ENCODE data around the gene ADAT1.
A peak's percentile ranks its signal among the peaks of the same experiment; 100 is the strongest.
"Not testable (repeated sequence)": the region's sequence is repeated elsewhere in the genome, so short reads cannot be mapped to it uniquely, and the experiment has no call there.

The ADAT1 gene

DNA sequence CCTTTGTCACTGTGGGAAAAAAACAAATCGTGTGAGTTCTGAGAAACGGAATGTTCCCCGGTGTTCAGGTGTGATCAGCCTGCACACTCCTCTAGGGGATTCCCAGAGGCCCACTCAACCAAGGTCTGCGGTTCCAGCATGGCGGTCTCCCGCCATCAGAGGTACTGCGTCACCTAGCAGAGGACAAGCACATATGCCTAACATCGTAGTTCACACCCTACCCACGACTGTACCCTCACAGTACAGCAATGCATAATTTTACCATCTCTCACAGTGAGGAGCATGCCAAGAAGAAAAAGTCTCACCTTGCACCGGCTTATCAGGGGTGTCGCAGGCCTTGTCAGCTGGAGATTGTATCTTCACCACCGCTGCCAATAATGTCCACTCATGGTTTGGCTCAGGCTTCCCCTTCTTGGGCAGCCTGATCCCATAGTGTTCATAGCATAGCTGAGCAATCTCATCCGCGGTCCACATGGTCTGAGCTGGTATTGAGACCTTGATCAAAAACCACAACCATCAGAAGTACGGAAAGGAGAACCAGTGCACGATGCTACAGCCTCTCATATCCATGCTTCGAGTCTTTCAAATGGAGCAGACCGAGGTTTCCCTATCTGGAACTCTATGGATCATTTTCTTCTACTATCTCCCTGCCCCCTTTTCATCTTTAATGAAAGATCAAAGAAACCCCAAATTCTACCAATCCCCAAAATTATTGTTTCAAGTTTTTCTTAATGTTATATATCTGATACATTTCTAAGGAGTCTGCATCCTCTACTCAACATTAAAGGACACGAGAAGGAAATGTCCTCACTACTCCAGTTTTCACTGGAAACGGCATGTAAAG, 2.5 kb downstream of the ADAT1 start:
- DNase-seq (ENCODE audit: low read depth in 2 of 2, low spot score in 1 of 2): peak in 1 of 2 donors; percentile 44

- no peak for DNase-seq (ENCODE audit: low read depth in 2 of 2, low spot score in 1 of 2)
These were observed 4.3 kb downstream of the ADAT1 start for GRCh38 chr16:75618780-75619179.

GRCh38 chr16:75617121-75617520, 6.0 kb downstream of the ADAT1 start:
- DNase-seq (ENCODE audit: low read depth in 2 of 2, low spot score in 1 of 2): no peak

GRCh38 chr16:75616521-75617010, 6.5 kb downstream of the ADAT1 start:
- no peak for DNase-seq (ENCODE audit: low read depth in 2 of 2, low spot score in 1 of 2)

DNA sequence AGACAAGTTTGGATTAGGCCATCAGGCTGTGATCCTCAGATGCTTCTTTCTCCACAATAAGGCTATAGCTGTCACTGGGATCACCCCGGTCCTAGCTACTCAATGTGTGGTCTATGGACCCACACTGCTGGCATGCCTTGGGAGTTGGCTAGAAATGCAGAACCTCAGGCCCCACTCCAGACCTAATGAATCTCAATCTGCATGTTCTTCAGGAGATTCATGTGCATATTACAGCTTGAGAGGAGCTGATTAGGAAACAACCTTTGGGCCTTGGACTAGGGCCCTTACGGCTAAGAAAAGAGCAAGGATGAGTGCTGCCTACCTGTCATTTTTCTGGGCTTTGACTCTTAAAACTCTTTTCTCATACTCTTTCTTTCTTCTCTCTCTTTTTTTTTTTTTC, 7.5 kb downstream of the ADAT1 start:
- no peak for DNase-seq (ENCODE audit: low read depth in 2 of 2, low spot score in 1 of 2)

GRCh38 chr16:75614066-75614897, 8.8 kb downstream of the ADAT1 start:
- DNase-seq (ENCODE audit: low read depth in 2 of 2, low spot score in 1 of 2): no peak

DNA sequence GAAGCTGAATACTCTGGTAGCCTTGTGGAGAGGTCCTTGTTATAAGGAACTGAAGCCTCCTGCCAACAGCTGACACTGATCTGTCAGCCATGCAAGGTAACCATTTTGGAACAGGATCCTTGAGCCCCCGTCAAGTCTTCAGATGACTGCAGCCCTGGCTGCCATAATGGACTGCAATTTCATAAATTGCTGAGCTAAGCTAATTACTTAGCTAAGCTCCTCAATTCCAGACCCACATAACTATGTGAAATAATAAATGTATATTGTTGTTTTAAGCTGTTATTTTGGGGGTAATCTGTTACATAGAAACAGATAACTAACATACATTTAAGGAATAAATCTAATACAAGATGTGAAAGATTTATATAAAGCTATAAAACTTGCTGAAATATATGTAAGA, 16.6 kb downstream of the ADAT1 start:
- DNase-seq (ENCODE audit: low read depth in 2 of 2, low spot score in 1 of 2): no peak

DNA sequence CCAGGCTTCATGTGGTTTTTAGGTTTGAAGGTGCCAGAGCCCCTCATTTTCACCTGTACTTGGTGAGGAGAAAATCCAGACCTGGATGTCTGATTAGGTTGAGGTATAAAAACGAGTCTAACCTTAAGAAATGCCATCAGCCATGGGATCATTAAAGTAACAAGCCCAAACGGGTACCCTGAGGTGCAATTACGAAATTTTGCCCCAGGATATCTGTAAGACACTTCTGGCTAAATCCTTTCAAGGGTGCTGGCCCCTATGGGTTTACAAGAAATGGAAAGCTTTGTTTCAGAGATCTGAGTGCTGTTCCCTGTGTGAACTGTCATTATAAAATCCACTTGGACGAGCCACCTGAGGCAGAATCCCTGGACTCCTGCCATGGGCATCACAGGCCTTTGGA, 19.8 kb downstream of the ADAT1 start:
- DNase-seq (ENCODE audit: low read depth in 2 of 2, low spot score in 1 of 2): no peak

DNA sequence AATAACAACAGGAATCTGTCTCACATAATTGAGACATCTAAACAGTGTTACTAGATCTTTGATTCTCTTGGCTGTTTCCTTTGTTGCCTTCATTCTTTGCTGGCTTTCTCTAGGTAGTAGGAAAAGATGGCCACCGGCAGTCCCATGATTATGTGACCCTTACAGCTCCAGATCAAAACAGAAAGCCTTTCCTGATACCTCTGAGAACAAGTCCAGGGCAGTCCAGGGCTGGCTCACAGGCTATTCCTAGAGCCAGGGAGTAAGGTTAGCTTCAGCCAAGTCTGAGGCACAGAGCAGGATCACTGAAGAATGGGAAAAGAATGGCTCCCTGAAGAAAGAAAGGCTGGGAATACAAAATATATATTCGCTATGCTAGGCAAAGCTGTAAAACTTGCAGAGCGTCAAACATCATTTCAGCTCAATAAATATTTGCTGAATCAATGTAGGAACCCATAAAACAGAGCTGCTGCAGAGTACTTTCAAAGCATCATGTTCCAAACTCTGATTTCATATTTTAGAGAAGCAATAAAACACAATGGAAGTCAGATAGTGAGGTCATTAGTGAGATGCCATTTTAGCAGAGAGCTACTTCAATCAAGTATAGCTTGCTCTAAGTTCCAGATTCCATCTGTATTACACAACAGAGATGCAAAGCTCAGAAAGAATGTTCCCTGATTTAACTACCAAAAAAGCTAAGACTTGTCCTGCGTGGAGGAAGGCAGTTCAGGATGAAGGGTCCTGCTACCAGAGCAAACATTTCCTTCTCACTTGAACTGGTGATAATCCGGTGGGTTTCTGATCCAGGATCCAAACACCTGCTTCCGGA, 23.4 kb downstream of the ADAT1 start:
- no peak for DNase-seq (ENCODE audit: low read depth in 2 of 2, low spot score in 1 of 2)

DNA sequence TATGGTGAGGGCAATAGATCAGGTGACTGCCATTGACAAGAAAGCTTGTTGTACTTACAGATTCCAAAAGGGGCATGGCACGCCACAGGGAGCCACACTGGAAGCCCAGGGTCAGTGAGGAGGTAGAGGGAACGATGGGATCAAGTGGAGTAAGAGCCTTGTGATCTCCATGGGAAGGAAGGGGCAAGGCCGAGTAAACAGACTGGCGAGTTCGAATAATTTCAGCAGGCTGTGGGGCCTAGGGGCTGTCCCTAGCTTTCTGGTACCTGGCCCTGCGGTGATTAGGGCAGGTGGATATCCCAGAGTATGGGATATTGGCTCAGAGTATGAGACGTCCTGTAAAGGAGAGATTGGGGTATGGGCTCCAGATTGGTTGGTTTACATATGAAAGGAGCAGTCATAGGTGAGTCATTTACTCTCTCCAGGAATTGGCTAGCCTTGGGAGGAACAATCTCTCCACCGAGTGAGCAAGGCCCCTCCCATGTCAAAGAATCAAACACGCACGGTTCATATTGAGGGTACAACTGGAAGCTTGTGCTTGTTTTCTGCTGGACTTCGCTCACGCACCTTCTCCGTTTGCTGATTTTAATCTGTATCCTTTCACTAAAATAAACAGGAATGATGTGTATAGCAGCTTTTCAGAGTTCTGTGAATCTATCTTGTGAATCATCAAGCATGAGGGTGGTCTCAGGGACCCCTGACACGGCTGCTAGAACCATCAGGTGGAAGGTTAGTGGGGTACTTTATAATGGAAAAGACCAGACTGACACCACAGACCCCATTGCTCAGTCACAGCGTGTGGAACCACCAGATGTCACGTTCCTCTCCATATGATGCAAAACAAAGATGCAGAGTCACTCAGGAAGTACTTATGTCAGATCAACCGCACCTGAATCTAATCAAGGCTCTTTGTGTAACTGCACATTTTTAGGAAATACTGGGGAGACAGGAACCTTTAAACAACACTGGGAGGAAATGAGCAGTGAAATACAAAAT, 29.0 kb downstream of the ADAT1 start:
- DNase-seq (ENCODE audit: low read depth in 2 of 2, low spot score in 1 of 2): no peak

DNA sequence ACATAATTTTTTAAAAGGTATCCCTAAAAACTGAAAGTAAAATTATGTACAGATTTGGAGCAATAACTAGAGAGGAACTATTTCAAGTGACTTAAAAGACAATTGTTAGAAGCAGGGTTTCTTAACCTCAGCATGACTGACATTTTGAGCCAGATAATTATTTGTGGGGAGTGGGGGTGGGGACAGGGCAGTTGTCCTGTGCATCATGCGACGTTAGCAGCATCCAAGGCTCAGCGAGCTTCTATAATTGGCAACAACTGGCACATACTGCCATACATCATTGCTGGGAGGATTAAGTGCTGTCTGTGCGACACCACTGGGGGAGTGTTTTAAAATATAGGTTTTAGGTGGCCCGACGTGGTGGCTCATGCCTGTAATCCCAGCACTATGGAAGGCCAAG, 29.8 kb downstream of the ADAT1 start:
- DNase-seq (ENCODE audit: low read depth in 2 of 2, low spot score in 1 of 2): no peak

DNA sequence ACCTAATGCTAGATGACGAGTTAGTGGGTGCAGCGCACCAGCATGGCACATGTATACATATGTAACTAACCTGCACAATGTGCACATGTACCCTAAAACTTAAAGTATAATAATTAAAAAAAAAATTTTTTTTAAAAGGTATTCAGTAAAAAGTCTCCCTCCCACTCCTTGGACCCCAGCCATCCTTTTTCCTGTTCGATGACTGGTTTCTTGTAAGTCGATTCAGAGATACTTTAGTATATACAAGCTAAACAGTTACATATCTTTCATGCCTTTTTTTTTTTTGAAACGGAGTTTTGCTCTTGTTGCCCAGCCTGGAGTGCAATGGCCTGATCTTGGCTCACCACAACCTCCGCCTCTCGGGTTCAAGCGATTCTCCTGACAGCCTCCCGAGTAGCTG, 31.2 kb downstream of the ADAT1 start:
- DNase-seq (ENCODE audit: low read depth in 2 of 2, low spot score in 1 of 2): not testable (repeated sequence)

- DNase-seq (ENCODE audit: low read depth in 2 of 2, low spot score in 1 of 2): no peak
These were observed 31.9 kb downstream of the ADAT1 start for GRCh38 chr16:75590920-75591843.

- DNase-seq (ENCODE audit: low read depth in 2 of 2, low spot score in 1 of 2): no peak
These were observed 33.8 kb downstream of the ADAT1 start for GRCh38 chr16:75589306-75589705.

- DNase-seq (ENCODE audit: low read depth in 2 of 2, low spot score in 1 of 2): no peak
These were observed 34.4 kb downstream of the ADAT1 start for GRCh38 chr16:75588716-75589115.

DNA sequence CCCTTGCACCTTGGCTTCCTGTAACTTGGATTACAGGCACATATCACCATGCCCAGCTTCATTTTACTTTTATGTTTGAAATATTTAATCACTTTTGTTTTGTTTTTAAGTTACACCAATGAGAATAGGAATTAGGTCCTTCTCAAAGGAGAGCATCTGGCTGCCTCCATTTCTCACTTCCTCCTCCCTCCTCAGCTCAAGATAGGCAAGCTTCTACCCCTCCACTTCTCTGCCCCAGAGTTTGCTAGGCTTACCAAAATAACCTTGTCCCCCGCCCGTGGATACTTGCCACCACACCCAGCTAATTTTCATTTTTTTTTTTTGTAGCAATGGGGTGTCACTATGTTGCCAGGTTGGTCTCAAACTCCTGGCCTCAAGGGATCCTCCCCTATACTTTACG, 39.0 kb downstream of the ADAT1 start:
- DNase-seq (ENCODE audit: low read depth in 2 of 2, low spot score in 1 of 2): no peak

GRCh38 chr16:75579281-75579834, 43.7 kb downstream of the ADAT1 start:
- DNase-seq (ENCODE audit: low read depth in 2 of 2, low spot score in 1 of 2): no peak

DNA sequence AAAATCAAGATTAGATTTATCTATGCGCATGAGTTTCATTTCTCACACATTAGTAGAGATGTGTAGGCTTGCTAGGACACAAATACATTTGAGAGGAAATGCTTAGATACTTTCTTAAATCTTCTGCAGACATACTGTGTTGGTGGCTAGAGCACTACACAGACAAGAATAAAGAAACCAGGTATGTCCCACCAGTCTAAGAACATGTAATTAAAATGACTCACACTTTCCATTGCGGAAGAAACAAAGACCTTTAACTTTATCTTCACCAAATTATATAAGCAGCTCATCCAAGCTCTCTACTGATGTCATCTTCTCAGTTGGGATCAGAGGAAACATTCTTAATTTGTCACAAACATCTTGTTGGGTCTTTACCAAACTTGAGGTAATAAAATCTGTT, 44.4 kb downstream of the ADAT1 start:
- no peak for DNase-seq (ENCODE audit: low read depth in 2 of 2, low spot score in 1 of 2)

DNA sequence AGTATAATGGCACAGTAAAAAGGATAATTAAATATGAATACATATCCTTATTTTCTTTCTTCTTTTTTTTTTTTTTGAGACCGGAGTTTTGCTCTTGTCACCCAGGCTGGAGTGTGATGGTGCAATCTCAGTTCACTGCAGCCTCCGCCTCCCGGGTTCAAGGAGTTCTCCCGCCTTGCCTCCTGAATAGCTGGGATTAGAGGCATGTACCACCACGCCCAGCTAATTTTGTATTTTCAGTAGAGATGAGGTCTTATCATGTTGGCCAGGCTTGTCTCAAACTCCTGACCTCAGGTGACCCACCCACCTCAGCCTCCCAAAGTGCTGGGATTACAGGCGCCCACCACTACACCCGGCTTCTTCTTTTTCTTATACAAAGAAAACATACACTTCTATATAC, 44.9 kb downstream of the ADAT1 start:
- no peak for DNase-seq (ENCODE audit: low read depth in 2 of 2, low spot score in 1 of 2)
